OCI-LY1 (cell line): ENCODE data around the gene SHC3.

ENCODE experiments used
- EZH2 ChIP-seq: fragments of 200-600 bp; sonication (generic), shearing (Covaris generic); IDR thresholded peaks from 2 replicates; pipeline ENCODE4 v1.8.0; 2017; ENCODE audit warnings: borderline replicate concordance, mixed run types, mild to moderate bottlenecking, antibody characterized with exemption, low read length, moderate library complexity, mixed read lengths
- TF ChIP-seq, protein P1 (sequence below): fragments of 200-600 bp; sonication (generic), shearing (Covaris generic); IDR thresholded peaks from 2 replicates; pipeline ENCODE4 v1.5.1; 2017; ENCODE audit warnings: mild to moderate bottlenecking, antibody characterized with exemption, low read length, moderate library complexity, mixed read lengths

DNA sequence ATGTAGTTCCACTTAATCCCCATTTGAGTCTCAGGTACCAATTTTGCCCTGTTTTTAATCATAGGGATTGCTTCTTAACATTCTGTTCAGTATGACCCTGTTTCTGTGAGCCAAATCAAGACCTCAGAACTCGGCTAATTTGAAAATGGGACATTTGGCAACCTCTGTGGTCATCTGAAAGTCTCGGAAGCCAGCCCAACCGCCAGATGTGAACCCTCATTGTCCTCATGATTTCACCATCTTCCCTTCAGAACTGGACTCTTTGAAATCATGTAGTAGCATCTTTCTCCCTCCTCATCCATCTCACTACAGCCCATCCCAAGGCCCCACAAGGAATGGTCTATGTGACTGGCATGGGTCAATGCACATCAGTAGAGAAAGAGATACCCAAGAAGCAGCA is 98.4 kb downstream of the SHC3 start:
- TF ChIP-seq EZH2: no peak
- TF ChIP-seq, protein P1, sequence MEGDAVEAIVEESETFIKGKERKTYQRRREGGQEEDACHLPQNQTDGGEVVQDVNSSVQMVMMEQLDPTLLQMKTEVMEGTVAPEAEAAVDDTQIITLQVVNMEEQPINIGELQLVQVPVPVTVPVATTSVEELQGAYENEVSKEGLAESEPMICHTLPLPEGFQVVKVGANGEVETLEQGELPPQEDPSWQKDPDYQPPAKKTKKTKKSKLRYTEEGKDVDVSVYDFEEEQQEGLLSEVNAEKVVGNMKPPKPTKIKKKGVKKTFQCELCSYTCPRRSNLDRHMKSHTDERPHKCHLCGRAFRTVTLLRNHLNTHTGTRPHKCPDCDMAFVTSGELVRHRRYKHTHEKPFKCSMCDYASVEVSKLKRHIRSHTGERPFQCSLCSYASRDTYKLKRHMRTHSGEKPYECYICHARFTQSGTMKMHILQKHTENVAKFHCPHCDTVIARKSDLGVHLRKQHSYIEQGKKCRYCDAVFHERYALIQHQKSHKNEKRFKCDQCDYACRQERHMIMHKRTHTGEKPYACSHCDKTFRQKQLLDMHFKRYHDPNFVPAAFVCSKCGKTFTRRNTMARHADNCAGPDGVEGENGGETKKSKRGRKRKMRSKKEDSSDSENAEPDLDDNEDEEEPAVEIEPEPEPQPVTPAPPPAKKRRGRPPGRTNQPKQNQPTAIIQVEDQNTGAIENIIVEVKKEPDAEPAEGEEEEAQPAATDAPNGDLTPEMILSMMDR: no peak
